Type B pancreatic cell (in vitro differentiated cells): ENCODE results near the gene REP15. TPM values are rescaled to one million over a fixed set of nuclear protein-coding genes. Genes with fewer than 3 reads are reported as not detected.

Experiments used
- DNase-seq: peaks from one replicate; pipeline ENCODE4 v3.0.0; 2021; ENCODE audit warnings: mixed read lengths; ENCODE audit not compliant: unreplicated experiment; ENCODE audit errors: extremely low spot score
- H3K27ac Mint-ChIP-seq: 2 replicates; pipeline ENCODE4 v1.8.0; 2021; ENCODE audit warnings: mild to moderate bottlenecking, mixed read lengths
- H3K27me3 Mint-ChIP-seq: 2 replicates; pipeline ENCODE4 v1.8.0; 2021; ENCODE audit warnings: mixed read lengths
- H3K36me3 Mint-ChIP-seq: 2 replicates; pipeline ENCODE4 v1.8.0; 2021; ENCODE audit warnings: mixed read lengths
- H3K4me1 Mint-ChIP-seq: one replicate; pipeline ENCODE4 v1.8.0; 2021; ENCODE audit warnings: mixed read lengths; ENCODE audit not compliant: unreplicated experiment
- H3K4me3 Mint-ChIP-seq: 2 replicates; pipeline ENCODE4 v1.8.0; 2021; ENCODE audit warnings: mild to moderate bottlenecking, mixed read lengths
- H3K9me3 Mint-ChIP-seq: 2 replicates; pipeline ENCODE4 v1.8.0; 2021; ENCODE audit warnings: mixed read lengths
- total RNA-seq: library from RNA; stranded (reverse); gene quantifications from 2 replicates; pipeline ENCODE4 v1.2.1, GENCODE V29; 2021; ENCODE audit warnings: low replicate concordance
- TF ChIP-seq, protein P1 (sequence below): fragments of 200-600 bp; sonication (generic); conservative IDR thresholded peaks from 2 replicates; pipeline ENCODE4 v1.5.0; 2021; ENCODE audit warnings: antibody characterized with exemption, mild to moderate bottlenecking

Gene REP15
- total RNA-seq, 1 donor from 2014 or later: 2.5 TPM

DNA sequence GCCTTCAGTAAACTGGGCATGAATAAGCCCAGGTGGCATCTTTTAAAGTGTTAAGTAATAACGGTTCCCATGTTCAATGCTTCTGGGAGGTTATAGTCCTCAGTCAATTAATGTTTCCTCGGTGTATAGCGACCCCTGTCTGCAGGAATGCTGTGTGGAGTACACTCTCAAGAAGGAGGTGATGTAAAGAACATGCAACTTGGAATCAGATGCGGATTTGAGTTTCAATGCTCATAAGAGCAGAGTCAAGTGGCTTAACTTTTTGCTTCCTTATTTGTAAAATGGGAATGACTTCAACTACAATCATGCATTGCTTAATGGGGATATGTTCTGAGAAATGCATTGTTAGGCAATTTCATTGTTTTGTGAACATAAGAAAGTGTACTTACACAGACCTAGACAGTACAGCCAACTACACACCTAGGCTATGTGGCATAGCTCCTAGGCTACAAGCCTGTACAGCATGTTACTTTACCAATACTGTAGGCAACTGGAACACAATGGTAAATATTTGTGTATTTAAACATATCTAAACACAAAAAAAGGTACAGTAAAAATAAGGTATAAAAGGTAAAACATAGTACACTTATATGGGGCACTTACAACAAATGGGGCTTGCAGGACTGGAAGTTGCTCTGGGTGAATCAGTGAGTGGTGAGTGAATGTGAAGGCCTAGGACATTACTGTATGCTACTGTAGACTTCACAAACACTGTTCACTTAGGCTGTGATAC, 7.6 kb downstream of the REP15 start:
- peaks cover 4% of the 10 kb centered on the region for H3K36me3 Mint-ChIP-seq
- DNase-seq: no peak
- no peak overlapping the region for H3K4me3 Mint-ChIP-seq
- H3K4me1 Mint-ChIP-seq: no peaks in the 10 kb centered on the region
- H3K27ac Mint-ChIP-seq: no peak overlapping the region
- TF ChIP-seq, protein P1, sequence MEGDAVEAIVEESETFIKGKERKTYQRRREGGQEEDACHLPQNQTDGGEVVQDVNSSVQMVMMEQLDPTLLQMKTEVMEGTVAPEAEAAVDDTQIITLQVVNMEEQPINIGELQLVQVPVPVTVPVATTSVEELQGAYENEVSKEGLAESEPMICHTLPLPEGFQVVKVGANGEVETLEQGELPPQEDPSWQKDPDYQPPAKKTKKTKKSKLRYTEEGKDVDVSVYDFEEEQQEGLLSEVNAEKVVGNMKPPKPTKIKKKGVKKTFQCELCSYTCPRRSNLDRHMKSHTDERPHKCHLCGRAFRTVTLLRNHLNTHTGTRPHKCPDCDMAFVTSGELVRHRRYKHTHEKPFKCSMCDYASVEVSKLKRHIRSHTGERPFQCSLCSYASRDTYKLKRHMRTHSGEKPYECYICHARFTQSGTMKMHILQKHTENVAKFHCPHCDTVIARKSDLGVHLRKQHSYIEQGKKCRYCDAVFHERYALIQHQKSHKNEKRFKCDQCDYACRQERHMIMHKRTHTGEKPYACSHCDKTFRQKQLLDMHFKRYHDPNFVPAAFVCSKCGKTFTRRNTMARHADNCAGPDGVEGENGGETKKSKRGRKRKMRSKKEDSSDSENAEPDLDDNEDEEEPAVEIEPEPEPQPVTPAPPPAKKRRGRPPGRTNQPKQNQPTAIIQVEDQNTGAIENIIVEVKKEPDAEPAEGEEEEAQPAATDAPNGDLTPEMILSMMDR: peak; percentile 89
- peaks cover 7% of the 10 kb centered on the region for H3K27me3 Mint-ChIP-seq
- H3K9me3 Mint-ChIP-seq: no peaks in the 10 kb centered on the region

GRCh38 chr12:27705263-27705662, 9.0 kb downstream of the REP15 start:
- TF ChIP-seq, protein P1: no peak
- Mint-ChIP-seq H3K4me1 (peaks cover 3% of the 10 kb centered on the region), H3K4me3 (no peak overlapping the region), H3K27ac (no peak overlapping the region), H3K36me3 (no peaks in the 10 kb centered on the region), H3K27me3 (peaks cover 7% of the 10 kb centered on the region), H3K9me3 (no peaks in the 10 kb centered on the region)
- DNase-seq: no peak

- no peak for DNase-seq
- no peak overlapping the region for H3K4me3 Mint-ChIP-seq
- no peak overlapping the region for H3K27ac Mint-ChIP-seq
- peaks cover 7% of the 10 kb centered on the region for H3K27me3 Mint-ChIP-seq
- peaks cover 9% of the 10 kb centered on the region for H3K4me1 Mint-ChIP-seq
- TF ChIP-seq, protein P1: no peak
- H3K36me3 Mint-ChIP-seq: peaks cover 12% of the 10 kb centered on the region
- no peaks in the 10 kb centered on the region for H3K9me3 Mint-ChIP-seq
These were observed 11.0 kb downstream of the REP15 start for GRCh38 chr12:27707216-27707615.

- no peak overlapping the region for H3K4me3 Mint-ChIP-seq
- no peaks in the 10 kb centered on the region for H3K9me3 Mint-ChIP-seq
- H3K4me1 Mint-ChIP-seq: peaks cover 12% of the 10 kb centered on the region
- TF ChIP-seq, protein P1: no peak
- no peak overlapping the region for H3K27ac Mint-ChIP-seq
- H3K27me3 Mint-ChIP-seq: peaks cover 7% of the 10 kb centered on the region
- peaks cover 23% of the 10 kb centered on the region for H3K36me3 Mint-ChIP-seq
- no peak for DNase-seq
These were observed 13.1 kb downstream of the REP15 start for GRCh38 chr12:27709212-27709931.

- Mint-ChIP-seq H3K4me1 (peaks cover 12% of the 10 kb centered on the region), H3K27me3 (peaks cover 7% of the 10 kb centered on the region), H3K36me3 (peaks cover 28% of the 10 kb centered on the region), H3K9me3 (no peaks in the 10 kb centered on the region), H3K4me3 (peak overlapping the region; percentile 96), H3K27ac (peak overlapping the region; percentile 93)
- DNase-seq: no peak
- TF ChIP-seq, protein P1: no peak
These were observed 13.8 kb downstream of the REP15 start for GRCh38 chr12:27709932-27710591.
